ENCODE measurements around the gene MAPT. TPM values are rescaled to one million over a fixed set of nuclear protein-coding genes. Genes with fewer than 3 reads are reported as not detected.

Gene MAPT
- polyA plus RNA-seq, 1 experiment = 0.27 TPM

- CTCF ChIA-PET = no interaction called here
- H3K27me3 ChIP-seq (ENCODE audit: control insufficient read depth, insufficient read depth, low read length) = no peaks in the 10 kb centered on the region
- no peak for TF ChIP-seq CTCF (IDR thresholded peaks at IDR 0.05; ENCODE audit: low read depth, low read length)
- H3K27ac ChIP-seq (ENCODE audit: low read depth, low read length) = no peak overlapping the region
- H3K4me3 ChIP-seq (ENCODE audit: low read depth, low read length) = no peak overlapping the region
- H3K9me3 ChIP-seq (ENCODE audit: control insufficient read depth, insufficient read depth, low read length) = no peaks in the 10 kb centered on the region; the same call in 1 of the 2 replicates
- DNase-seq (ENCODE audit: low read depth, low spot score) = no peak
- POLR2A ChIA-PET = no interaction called here
Observed at GRCh38 chr17:46025060-46025459, 130.7 kb downstream of the MAPT start.

GRCh38 chr17:46025510-46026165 is 131.3 kb downstream of the MAPT start:
- CTCF ChIA-PET = no interaction called here
- H3K4me3 ChIP-seq (ENCODE audit: low read depth, low read length) = no peak overlapping the region
- POLR2A ChIA-PET = no interaction called here
- no peaks in the 10 kb centered on the region; the same call in 1 of the 2 replicates for H3K9me3 ChIP-seq (ENCODE audit: control insufficient read depth, insufficient read depth, low read length)
- no peak overlapping the region for H3K27ac ChIP-seq (ENCODE audit: low read depth, low read length)
- TF ChIP-seq CTCF (IDR thresholded peaks at IDR 0.05; ENCODE audit: low read depth, low read length) = no peak
- no peak for DNase-seq (ENCODE audit: low read depth, low spot score)
- no peaks in the 10 kb centered on the region for H3K27me3 ChIP-seq (ENCODE audit: control insufficient read depth, insufficient read depth, low read length)

GRCh38 chr17:46026166-46027047 is 132.1 kb downstream of the MAPT start:
- no peaks in the 10 kb centered on the region for H3K27me3 ChIP-seq (ENCODE audit: control insufficient read depth, insufficient read depth, low read length)
- POLR2A ChIA-PET = interaction anchor here (0.6 kb wide), 1 partner anchor 958 kb away, joined by 3 read pairs; no protein-coding TSS in a partner anchor
- TF ChIP-seq CTCF (IDR thresholded peaks at IDR 0.05; ENCODE audit: low read depth, low read length) = no peak
- H3K27ac ChIP-seq (ENCODE audit: low read depth, low read length) = no peak overlapping the region
- no peak for DNase-seq (ENCODE audit: low read depth, low spot score)
- no peak overlapping the region for H3K4me3 ChIP-seq (ENCODE audit: low read depth, low read length)
- CTCF ChIA-PET = no interaction called here
- H3K9me3 ChIP-seq (ENCODE audit: control insufficient read depth, insufficient read depth, low read length) = no peaks in the 10 kb centered on the region

- no peaks in the 10 kb centered on the region for H3K27me3 ChIP-seq (ENCODE audit: control insufficient read depth, insufficient read depth, low read length)
- no peak for TF ChIP-seq CTCF (IDR thresholded peaks at IDR 0.05; ENCODE audit: low read depth, low read length)
- CTCF ChIA-PET = interaction anchor here (1.1 to 3.2 kb wide), 3 partner anchors 17 to 186 kb away, joined by 4 to 10 read pairs (median 7); partner anchors contain the start of gene KANSL1
- no peak overlapping the region for H3K4me3 ChIP-seq (ENCODE audit: low read depth, low read length)
- H3K27ac ChIP-seq (ENCODE audit: low read depth, low read length) = no peak overlapping the region
- POLR2A ChIA-PET = interaction anchor here (0.6 kb wide), 1 partner anchor 959 kb away, joined by 3 read pairs; no protein-coding TSS in a partner anchor
- no peak for DNase-seq (ENCODE audit: low read depth, low spot score)
- no peaks in the 10 kb centered on the region for H3K9me3 ChIP-seq (ENCODE audit: control insufficient read depth, insufficient read depth, low read length)
Observed at GRCh38 chr17:46027048-46027975, 133.0 kb downstream of the MAPT start.
